Stimulated activated CD8-positive, alpha-beta memory T cell treated with anti-CD3 and anti-CD28 coated beads, Interleukin-2, amount 100 ng/mL, for 48 hours (primary cell): ENCODE measurements around the gene AK9.
A peak's percentile ranks its signal among the peaks of the same experiment; 100 is the strongest.
"Not testable (repeated sequence)": the region's sequence is repeated elsewhere in the genome, so short reads cannot be mapped to it uniquely, and the experiment has no call there.

ENCODE experiments used
- DNase-seq, 2 donors: peaks; one replicate each; pipeline ENCODE4 v3.0.0-alpha.2; 2020; ENCODE audit warnings: low read depth in 2 of 2

The AK9 gene

GRCh38 chr6:109690737-109691621 lies at the start of gene AK9, which contains the start of gene FIG4:
Gene AK9 (minus strand): TSS chr6:109691202. CDS start chr6:109675745, 15,457 bp downstream.
Gene FIG4 (plus strand): TSS chr6:109691296. CDS start chr6:109691436, 140 bp downstream.
- peak; percentile 85 to 88 for DNase-seq

- DNase-seq = no peak
These were observed 49.8 kb upstream of the AK9 start for GRCh38 chr6:109740787-109741186.

- DNase-seq = no peak
These were observed 48.7 kb upstream of the AK9 start for GRCh38 chr6:109739686-109740085.

- DNase-seq = no peak
These were observed 47.7 kb upstream of the AK9 start for GRCh38 chr6:109738667-109739066.

GRCh38 chr6:109738255-109738654 lies 47.3 kb upstream of the AK9 start:
- DNase-seq = no peak

GRCh38 chr6:109736273-109737025 lies 45.4 kb upstream of the AK9 start:
- DNase-seq = no peak

- not testable (repeated sequence) for DNase-seq
These were observed 34.2 kb upstream of the AK9 start for GRCh38 chr6:109725250-109725649.

- no peak for DNase-seq
These were observed 31.7 kb upstream of the AK9 start for GRCh38 chr6:109722564-109723254.

- DNase-seq = no peak
These were observed 31.0 kb upstream of the AK9 start for GRCh38 chr6:109722011-109722410.

- no peak for DNase-seq
These were observed 29.3 kb upstream of the AK9 start for GRCh38 chr6:109720311-109720710.

GRCh38 chr6:109718991-109719390 lies 28.0 kb upstream of the AK9 start:
- no peak for DNase-seq

GRCh38 chr6:109717971-109718370 lies 27.0 kb upstream of the AK9 start:
- no peak for DNase-seq

- DNase-seq = no peak
These were observed 24.6 kb upstream of the AK9 start for GRCh38 chr6:109715616-109716015.

GRCh38 chr6:109714611-109715010 lies 23.6 kb upstream of the AK9 start:
- no peak for DNase-seq

GRCh38 chr6:109714166-109714565 lies 23.2 kb upstream of the AK9 start:
- DNase-seq = no peak

GRCh38 chr6:109713097-109713496 lies 22.1 kb upstream of the AK9 start:
- no peak for DNase-seq

- DNase-seq = not testable (repeated sequence)
These were observed 17.1 kb upstream of the AK9 start for GRCh38 chr6:109708099-109708498.

- DNase-seq = no peak
These were observed 15.5 kb upstream of the AK9 start for GRCh38 chr6:109706513-109706912.

GRCh38 chr6:109705258-109705657 lies 14.3 kb upstream of the AK9 start:
- peak; percentile 60 to 62 for DNase-seq

GRCh38 chr6:109702791-109703190 lies 11.8 kb upstream of the AK9 start:
- DNase-seq = no peak

GRCh38 chr6:109701774-109702173 lies 10.8 kb upstream of the AK9 start:
- no peak for DNase-seq

GRCh38 chr6:109701221-109701620 lies 10.2 kb upstream of the AK9 start:
- no peak for DNase-seq
